DND-41 (cell line): ENCODE data around the gene GIPC1.

Experiments
- ATAC-seq: fragments of 200-7000 bp; cut with Tn5 transposase; 3 replicates; pipeline ENCODE4 v1.9.1; 2021; ENCODE audit warnings: low read depth; ENCODE audit not compliant: insufficient read depth
- DNase-seq: peaks from one replicate; pipeline ENCODE4 v3.0.0-alpha.2; 2020
- H2AFZ ChIP-seq: 2 replicates; pipeline ENCODE4 v1.6.0; 2012; ENCODE audit warnings: low read depth, low read length
- H3K27ac ChIP-seq: 2 replicates; pipeline ENCODE4 v1.5.1; 2012; ENCODE audit warnings: low read length, inconsistent platforms
- H3K27me3 ChIP-seq: fragments of 200-600 bp; sonication (generic); 2 replicates; pipeline ENCODE4 v1.6.0; 2012; ENCODE audit warnings: low read length, mild to moderate bottlenecking, inconsistent platforms; ENCODE audit not compliant: insufficient read depth, poor library complexity
- H3K36me3 ChIP-seq: 2 replicates; pipeline ENCODE4 v1.5.1; 2012; ENCODE audit warnings: low read length, inconsistent platforms; ENCODE audit not compliant: insufficient read depth
- H3K4me1 ChIP-seq: 2 replicates; pipeline ENCODE4 v1.5.1; 2012; ENCODE audit warnings: mild to moderate bottlenecking, low read length; ENCODE audit not compliant: insufficient read depth
- H3K4me2 ChIP-seq: 2 replicates; pipeline ENCODE4 v1.6.0; 2012; ENCODE audit warnings: mild to moderate bottlenecking, moderate library complexity, low read length, inconsistent platforms; ENCODE audit not compliant: insufficient read depth
- H3K4me3 ChIP-seq, 2 experiments: fragments of 200-600 bp in 1 of 2; shearing (Covaris generic) in 1 of 2; 2 replicates each; pipeline ENCODE4 v1.5.1; 2012 to 2016; ENCODE audit warnings: inconsistent platforms in 2 of 2, low read length in 2 of 2, mild to moderate bottlenecking in 2 of 2, low read depth in 1 of 2, moderate library complexity in 1 of 2
- H3K79me2 ChIP-seq: 2 replicates; pipeline ENCODE4 v1.6.0; 2012; ENCODE audit warnings: low read length, inconsistent platforms; ENCODE audit not compliant: insufficient read depth
- H3K9ac ChIP-seq: 2 replicates; pipeline ENCODE4 v1.6.0; 2012; ENCODE audit warnings: low read depth, mild to moderate bottlenecking, inconsistent platforms, low read length, moderate library complexity
- H3K9me3 ChIP-seq: 2 replicates; pipeline ENCODE4 v1.5.1; 2012; ENCODE audit warnings: low read length, moderate library complexity, mild to moderate bottlenecking, inconsistent platforms; ENCODE audit not compliant: insufficient read depth, severe bottlenecking
- H4K20me1 ChIP-seq: 2 replicates; pipeline ENCODE4 v1.6.0; 2012; ENCODE audit warnings: low read length; ENCODE audit not compliant: insufficient read depth
- EZH2 ChIP-seq: IDR thresholded peaks from 3 replicates; pipeline ENCODE4 v1.6.1; 2012; ENCODE audit warnings: borderline replicate concordance, low read depth, mild to moderate bottlenecking, moderate library complexity, low read length, inconsistent platforms; ENCODE audit not compliant: severe bottlenecking
- TF ChIP-seq, protein P1 (sequence below): IDR thresholded peaks from 2 replicates; pipeline ENCODE4 v1.5.1; 2012; ENCODE audit warnings: borderline replicate concordance, low read length, moderate library complexity, mild to moderate bottlenecking; ENCODE audit not compliant: poor library complexity, severe bottlenecking; ENCODE audit errors: extremely low read depth

Gene GIPC1

DNA sequence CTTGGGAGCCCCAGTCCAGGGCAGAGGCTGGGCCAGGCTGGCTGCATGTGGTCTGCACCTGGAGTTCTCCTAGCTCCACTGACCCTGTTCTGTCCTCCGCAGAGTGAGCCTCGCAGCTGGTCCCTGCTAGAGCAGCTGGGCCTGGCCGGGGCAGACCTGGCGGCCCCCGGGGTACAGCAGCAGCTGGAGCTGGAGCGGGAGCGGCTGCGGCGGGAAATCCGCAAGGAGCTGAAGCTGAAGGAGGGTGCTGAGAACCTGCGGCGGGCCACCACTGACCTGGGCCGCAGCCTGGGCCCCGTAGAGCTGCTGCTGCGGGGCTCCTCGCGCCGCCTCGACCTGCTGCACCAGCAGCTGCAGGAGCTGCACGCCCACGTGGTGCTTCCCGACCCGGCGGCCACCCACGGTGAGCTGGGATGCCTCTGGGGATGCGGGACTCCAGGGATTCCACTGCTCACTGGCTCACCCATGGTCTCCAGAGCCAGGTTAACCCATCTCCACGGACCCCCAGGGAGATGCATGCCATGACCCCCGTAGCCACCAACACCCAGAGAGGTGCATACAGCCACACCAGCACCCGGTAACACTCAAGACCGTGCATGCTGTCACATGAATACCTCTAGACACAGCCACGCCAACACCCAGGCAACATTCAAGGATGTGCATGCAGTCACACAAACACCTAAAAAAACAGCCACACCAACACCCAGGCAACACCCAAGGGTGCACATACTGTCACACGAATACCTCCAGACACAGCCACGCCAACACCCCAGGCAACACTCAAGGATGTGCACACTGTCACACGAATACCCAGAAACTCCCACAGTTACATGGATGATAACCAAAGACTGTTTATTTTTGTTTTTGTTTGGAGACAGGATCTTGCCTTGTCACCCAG is 54.6 kb downstream of the GIPC1 start:
- Histone ChIP-seq H3K9ac (peak overlapping the region; percentile 62; the same call in 1 of the 2 replicates), H3K79me2 (peaks cover 63% of the 10 kb centered on the region), H3K4me2 (peak overlapping the region; percentile 80), H3K27me3 (no peaks in the 10 kb centered on the region), H3K27ac (peak overlapping the region; percentile 82), H3K4me3 (peak overlapping the region in 1 of 2 experiments; percentile 65; a peak in 2 of 4 replicates), H2AFZ (no peak overlapping the region), H3K9me3 (no peaks in the 10 kb centered on the region), H4K20me1 (peaks cover 14% of the 10 kb centered on the region), H3K4me1 (peaks cover 26% of the 10 kb centered on the region), H3K36me3 (peaks cover 52% of the 10 kb centered on the region)
- TF ChIP-seq EZH2 = no peak
- TF ChIP-seq, protein P1, sequence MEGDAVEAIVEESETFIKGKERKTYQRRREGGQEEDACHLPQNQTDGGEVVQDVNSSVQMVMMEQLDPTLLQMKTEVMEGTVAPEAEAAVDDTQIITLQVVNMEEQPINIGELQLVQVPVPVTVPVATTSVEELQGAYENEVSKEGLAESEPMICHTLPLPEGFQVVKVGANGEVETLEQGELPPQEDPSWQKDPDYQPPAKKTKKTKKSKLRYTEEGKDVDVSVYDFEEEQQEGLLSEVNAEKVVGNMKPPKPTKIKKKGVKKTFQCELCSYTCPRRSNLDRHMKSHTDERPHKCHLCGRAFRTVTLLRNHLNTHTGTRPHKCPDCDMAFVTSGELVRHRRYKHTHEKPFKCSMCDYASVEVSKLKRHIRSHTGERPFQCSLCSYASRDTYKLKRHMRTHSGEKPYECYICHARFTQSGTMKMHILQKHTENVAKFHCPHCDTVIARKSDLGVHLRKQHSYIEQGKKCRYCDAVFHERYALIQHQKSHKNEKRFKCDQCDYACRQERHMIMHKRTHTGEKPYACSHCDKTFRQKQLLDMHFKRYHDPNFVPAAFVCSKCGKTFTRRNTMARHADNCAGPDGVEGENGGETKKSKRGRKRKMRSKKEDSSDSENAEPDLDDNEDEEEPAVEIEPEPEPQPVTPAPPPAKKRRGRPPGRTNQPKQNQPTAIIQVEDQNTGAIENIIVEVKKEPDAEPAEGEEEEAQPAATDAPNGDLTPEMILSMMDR = no peak
- ATAC-seq (no peak), DNase-seq (no peak)

DNA sequence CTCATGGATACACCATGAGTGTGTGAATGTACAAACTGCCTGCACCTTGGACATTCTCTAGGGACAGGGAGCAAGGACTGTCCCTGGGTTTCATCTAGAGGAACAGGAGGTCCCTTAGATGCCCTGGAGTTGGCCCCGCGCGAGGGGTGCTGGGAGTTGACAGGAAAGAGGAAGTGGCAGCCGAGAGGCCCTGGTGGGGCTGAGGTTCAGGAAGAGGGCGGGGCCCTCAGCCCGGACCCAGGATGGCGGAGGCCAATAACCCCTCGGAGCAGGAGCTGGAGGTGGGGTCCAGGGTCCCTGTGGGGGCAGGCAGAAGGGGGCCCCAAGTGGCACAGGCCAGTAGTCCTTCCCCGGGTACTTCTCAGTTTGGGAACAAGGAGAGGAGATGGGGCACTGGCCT is 55.9 kb downstream of the GIPC1 start:
- Histone ChIP-seq H3K36me3 (peaks cover 54% of the 10 kb centered on the region), H3K9me3 (no peaks in the 10 kb centered on the region), H3K4me1 (peaks cover 30% of the 10 kb centered on the region), H3K27ac (peak overlapping the region; percentile 82), H3K9ac (peak overlapping the region; percentile 62), H3K4me2 (peak overlapping the region; percentile 80), H3K27me3 (no peaks in the 10 kb centered on the region), H2AFZ (peak overlapping the region; percentile 64), H4K20me1 (peaks cover 14% of the 10 kb centered on the region), H3K79me2 (peaks cover 76% of the 10 kb centered on the region), H3K4me3 (peak overlapping the region; percentile 29 to 65)
- no peak for TF ChIP-seq EZH2
- TF ChIP-seq, protein P1 = no peak
- ATAC-seq (peak; percentile 100), DNase-seq (peak; percentile 92)

DNA sequence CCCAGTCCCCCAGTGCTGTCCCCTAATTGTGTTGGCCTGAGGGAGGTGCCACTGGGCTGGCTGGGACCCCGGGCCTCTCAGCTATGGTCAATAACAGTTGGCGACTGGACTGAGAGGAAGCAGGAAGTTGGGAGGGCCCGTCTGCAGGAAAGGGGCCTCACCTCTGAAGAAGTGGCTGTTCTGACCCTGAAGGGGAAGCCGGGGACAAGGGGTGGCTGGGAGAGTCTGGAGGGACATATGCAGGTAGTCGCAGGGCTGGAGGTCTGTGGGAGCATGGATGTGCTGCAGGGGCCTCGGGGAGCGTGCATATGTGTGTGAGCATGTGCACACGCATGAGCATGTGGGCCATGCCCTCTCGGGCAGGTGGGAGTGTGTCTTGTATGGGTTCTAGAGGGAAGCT is 56.9 kb downstream of the GIPC1 start:
- no peaks in the 10 kb centered on the region for H3K9me3 ChIP-seq
- H3K4me1 ChIP-seq = peaks cover 40% of the 10 kb centered on the region
- H2AFZ ChIP-seq = no peak overlapping the region
- peaks cover 46% of the 10 kb centered on the region for H3K36me3 ChIP-seq
- H3K27ac ChIP-seq = peak overlapping the region; percentile 36
- peaks cover 21% of the 10 kb centered on the region for H4K20me1 ChIP-seq
- H3K27me3 ChIP-seq = no peaks in the 10 kb centered on the region
- peak overlapping the region; percentile 16; the same call in 1 of the 2 replicates for H3K9ac ChIP-seq
- H3K4me2 ChIP-seq = peak overlapping the region; percentile 80
- no peak for ATAC-seq
- TF ChIP-seq, protein P1 = no peak
- TF ChIP-seq EZH2 = no peak
- H3K79me2 ChIP-seq = peaks cover 86% of the 10 kb centered on the region
- no peak for DNase-seq
- H3K4me3 ChIP-seq = no peak overlapping the region
